CD4-positive, alpha-beta T cell treated with Interleukin-10 for 1 hour (primary cell): Measurements from ENCODE around the gene ATP8B3.

Experiments
- DNase-seq: peaks from one replicate; pipeline ENCODE4 v3.0.0-alpha.2; 2020

Gene ATP8B3

DNA sequence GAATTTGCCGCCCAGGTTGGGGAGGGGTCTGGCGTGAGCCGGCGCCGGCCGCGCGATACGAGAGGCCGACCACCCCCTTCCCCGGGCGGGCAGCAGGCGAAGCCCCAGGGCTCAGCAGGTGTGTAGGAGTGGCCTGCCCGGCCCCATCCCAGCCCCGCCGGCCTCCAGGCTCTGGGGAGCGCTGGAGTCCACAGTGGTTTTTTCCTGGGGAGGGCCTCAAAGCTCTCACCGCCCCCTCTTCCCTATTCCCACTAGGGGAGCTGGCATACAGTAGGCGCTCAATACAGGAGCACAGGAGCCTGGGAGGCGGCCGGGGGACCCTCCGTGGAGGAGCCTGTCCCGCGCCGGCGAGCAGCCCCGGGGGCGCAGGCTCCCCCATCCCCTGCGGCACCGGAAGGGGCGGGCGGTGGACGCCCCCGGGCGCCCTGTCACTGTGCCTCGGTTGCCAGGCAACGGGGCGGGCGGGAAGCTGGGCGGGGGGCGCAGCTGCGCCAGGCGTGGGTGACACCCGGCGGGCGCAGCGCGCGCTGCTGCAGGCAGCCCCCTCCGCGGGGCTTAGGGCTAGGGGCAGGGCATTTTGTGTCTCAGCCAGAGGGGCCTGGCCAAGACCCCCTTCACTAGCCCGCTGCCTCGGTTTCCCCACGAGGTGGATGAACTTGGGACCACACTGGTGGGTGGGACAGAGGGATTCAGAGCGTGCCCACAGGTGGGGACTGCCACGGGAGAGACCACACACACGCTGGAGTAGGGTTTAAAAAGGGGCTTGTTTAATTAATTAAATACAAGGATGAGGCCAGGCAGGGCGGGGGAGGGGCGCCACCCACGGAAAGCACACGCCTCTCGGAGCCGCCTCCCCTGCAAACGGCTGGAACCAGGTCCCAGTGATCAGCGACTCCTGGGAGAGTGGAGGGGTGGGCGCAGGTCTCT is 39.8 kb upstream of the ATP8B3 start:
- peak; percentile 70 for DNase-seq

DNA sequence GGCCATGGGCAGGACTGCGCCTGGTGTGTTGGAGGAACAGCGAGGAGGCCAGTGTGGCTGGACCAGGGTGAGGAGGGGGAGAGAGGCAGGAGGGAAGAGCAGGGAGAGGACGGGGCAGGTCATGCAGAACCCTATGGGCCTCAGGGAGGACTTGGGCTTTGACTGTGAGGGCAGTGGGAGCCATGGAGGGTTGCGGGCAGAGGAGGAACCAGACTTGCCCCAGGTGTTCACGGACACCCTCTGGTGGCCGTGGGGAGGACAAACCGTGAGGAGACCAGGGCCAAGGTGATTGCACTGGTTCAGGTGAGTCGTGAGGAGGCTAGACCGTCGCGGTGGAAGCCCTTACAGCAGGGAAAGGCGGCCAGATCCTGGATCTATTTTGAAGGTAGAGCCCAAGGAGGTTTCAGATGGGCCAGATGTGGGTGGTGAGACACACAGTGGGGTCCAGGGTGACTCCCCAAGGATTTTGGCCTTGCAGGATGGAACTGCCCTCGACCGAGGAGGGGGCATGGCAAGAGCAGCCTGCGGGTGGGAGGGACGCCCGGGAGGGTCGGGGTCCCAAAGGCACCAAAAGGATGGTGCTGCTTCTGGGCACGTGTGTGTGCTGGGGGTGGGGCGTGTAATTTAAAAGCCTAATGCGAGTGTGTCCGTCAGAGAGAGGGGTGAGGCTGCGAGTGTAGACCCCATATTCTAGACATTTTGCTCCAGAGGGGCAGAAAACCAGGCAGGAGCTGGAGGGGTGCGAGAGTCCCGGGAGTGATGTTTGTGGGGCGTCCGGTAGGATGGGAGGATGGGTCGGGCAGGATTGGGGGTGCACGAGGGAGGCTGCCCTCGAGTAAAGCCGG is 39.0 kb upstream of the ATP8B3 start:
- peak; percentile 31 for DNase-seq

DNA sequence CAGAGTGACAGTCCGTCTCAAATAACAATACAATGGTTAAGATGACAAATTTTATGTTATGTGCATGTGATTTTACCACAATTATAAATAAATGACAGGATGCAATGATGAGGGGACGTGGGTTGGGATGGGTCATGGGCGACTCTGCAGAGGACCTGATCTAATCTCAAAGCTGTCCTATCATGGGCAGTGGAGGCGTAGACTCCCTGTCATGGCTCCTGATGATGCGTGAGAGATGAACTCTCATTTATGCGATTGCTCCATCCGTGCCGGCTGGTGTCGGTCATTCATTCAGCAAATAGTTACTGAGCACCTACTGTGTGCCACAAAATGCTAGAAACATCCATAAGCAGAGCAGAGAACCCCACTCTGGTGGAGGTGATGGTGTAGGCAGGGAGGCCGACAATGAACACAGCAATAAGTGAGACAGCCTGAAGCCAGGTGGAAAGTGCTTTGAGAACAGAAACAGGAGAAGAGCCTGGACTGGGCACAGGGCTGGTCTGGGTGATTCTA is 37.9 kb upstream of the ATP8B3 start:
- no peak for DNase-seq

DNA sequence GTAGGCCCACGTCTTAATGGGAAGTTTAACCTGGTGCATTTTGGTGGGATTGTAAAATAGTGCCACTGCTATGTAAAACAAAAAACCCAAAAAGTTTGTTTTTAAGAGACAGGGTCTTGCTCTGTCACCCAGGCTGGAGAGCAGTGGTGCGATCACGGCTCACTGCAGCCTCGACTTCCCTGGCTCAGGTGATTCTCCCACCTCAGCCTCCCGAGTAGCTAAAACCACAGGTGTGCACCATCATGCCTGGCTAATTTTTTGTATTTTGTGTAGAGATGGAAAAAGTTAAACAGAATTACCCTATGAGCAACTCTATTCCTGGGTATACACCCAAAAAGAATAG is 37.0 kb upstream of the ATP8B3 start:
- no peak for DNase-seq

DNA sequence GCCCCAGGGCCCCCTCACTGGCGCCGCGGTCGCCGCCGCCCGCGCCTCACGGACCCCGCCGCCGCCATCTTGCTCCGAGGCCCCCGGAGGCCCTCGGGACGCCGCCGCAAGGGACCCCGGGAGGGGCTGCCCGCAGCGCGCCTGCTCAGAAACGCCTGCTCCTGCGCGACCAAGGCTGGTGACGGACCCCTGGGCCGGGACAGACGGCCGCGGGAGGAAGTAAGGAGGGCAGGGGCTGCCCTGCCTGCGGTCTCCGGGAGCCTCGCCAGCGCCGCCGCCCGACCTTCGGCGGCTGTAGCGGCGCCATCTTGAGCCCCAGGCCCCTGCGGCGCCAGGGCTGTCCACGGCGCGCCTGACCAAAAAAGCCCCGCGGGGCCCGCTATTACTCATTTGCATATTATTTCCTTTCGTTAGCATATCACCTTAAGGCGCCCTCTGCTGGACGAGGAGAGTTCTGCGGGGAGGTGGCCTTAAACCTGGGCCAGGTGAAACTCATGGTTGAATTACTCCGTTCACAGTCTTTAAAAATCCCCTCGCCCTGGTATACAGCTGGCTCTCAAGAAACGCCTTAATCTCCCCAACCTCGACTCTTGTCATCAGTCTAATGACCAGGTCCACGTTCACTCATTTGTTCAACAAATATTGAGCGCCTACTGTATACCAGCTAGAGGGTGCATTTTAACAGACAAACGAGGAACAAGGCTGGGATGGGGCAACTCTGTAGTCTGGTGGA is 36.5 kb upstream of the ATP8B3 start, which contains the start of gene REXO1:
Gene REXO1 (minus strand): TSS at position 85 of the 733 bp plus-strand sequence. CDS start 125 bp downstream, outside the sequence.
- peak; percentile 98 for DNase-seq

DNA sequence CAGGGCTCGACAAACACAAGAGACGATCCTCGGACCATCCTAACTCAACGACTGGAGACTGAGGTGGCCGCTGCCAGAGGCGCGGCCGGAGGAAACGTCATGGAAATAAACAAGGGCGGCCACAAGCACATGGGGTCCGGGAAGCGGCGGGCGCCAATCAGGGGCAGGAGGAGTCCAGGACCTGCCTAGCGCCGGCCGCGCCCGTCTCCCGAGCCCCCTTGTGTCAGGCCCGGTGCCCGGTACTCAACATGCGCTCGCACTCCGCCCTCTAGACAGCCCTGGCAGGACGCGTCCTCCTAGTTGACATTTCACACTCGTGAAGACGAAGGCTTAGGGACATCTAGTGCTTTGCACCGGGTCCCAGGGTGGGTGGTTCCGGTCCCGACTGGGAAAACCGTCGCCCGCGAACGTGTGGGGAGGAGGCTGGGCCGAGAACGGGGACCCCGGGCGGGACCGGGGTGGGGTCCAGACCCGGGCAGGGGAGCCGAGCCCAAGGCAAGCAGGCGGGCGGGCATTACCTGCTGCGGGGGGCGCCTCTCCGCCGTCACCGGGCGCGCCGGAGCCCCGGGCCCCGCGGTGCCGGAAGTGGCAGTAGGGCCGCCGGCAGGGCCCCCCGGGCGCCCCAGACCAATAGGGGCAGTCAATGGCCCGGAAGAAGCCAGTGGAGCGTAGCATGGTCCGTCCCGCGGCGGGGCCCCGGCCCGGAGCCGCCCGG is 35.8 kb upstream of the ATP8B3 start:
- peak; percentile 33 for DNase-seq

DNA sequence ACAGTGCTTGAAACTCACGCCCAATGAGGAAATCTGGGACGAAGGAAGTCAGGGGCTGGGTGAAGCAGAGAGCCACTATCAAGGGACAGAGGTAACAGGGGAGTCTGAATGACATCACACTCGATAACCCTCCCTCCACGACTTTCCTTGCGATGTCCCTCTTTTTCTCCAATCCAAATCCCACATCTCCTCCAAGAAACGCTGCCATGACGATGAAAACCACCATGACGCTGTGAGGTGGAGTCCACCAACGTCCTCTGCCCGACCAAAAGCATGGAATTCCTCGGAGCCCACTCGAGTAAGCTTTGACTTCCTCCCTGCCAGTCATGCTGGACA is 35.2 kb upstream of the ATP8B3 start:
- no peak for DNase-seq

DNA sequence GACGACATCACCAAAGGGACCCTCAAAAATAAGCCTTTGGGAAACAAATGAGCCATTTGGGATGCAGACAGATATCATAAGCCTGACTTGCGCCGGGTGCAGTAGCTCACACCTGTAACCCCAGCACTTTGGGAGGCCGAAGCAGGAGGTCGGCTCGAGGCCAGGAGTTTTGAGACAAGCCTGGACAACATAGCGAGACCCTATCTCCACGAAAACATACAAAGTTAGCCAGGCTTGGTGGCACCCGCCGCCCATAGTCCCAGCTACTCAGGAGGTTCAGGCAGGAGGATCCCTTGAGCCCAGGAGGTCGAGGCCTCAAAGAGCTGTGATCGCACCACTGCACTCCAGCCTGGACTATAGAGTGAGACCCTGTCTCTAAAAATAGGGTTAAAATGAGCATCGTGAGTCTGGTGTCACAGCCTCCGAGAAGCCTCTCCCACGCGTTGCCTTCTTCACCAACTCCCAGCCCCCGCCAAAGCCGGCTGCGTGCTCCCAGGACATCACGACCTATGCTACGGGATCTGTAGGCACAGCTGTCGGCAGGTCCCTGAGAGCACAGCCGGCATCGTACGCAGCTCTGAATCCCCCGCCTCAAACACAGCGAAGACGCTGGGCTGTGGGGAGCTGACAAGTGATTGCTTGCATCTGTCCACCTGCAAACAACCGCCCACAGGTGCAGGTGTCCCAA is 34.6 kb upstream of the ATP8B3 start:
- DNase-seq = no peak

DNA sequence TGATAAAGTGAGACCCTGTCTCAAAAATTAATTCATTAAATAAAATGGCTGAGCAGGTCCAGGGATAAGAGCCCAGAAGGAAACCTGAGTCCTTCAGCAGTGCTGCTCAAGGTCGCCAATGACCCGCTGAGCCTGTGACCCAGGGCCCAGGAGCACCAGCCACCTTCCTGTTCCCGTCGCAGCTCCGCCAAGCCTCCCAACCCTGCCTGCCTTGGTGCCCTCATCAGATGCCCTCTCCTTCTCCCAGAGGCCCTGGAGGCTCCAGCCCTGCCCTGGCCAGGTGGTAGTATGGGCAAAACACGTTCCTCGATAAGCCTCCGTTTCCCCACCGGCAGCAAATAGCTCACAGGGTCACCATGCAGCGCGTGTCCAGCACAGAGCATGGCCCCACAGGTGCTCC is 33.6 kb upstream of the ATP8B3 start:
- no peak for DNase-seq

DNA sequence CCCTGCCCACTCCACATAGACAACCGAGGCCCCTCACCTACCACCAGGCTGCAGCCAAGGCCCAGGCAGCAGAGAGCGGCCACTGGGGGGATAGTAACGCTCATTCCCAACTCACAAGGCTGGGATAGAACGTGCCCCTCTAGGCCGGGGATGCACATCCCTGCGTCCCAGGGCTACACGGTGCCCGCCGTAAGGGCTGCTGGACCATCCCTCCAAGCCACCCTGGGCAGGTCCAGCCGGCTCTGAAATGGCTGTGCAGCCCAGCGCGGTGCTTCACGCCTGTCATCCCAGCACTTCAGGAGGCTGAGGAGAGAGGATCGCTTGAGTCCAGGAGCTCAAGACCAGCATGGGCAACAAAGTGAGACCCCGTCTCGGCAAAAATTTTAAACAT is 33.0 kb upstream of the ATP8B3 start:
- no peak for DNase-seq

DNA sequence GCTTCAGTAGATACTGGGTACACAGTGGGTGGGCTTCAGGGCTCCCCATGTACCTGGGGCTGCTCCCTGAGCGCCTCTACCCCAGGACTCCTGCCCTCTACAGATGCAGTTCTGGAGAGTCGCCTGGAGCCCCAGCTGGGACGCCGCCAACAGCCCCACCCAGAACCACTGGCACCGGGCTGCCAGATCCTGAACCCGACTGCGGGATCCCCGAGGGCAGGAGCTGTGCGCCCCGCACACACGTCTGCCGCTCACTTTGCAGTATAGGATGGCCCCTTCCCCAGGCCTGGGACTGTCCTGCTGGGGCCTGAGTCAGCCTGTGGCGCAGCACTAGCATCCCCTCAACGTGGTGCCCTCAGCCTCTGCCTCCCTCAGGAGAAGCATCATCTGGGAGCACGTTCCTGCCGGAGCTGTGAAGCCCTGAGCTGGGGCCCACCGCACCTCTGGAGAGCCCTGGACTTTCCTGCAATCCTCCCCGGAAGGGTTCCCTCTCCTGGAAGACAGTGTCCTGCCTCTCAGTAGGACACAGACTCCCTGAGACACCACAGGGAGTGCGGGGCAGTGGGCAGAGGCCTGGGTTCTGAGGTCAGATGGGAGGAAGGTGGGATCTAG is 32.5 kb upstream of the ATP8B3 start:
- DNase-seq = no peak

DNA sequence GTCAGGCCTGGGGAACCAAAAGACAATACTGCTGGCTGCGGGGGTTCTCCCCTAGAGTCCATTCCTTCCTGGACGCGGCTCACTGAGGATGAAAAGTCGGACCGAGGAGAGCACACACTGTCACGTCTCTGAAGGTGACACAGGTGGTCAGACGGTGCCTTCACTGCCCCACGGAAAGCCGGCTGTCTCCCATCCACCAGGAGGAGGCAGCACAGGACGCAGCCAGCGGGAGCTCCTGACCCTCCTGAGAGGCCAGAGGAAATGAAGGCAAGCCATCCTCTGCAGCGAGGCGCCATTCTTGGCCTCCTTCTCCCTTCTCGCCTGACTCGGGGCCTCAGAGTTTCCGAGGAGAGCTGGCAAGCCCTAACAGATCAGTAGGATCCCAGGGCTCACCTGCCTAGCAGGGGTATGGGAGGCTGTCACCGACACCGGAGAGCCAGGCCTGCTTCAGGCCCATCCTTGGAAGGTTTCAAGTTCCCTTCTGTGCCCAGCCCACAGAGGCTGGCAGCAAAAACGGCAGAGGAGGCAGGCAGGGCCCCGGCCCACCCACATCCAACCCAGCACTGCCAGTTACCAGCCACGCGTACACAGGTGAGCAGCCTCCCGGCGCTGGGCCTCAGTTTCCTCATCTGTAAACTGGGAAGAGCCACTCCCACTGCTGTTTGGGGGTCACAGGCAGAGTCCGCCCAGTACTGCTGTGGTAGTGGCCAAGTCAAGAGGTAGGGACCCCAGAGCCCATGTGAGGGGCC is 31.7 kb upstream of the ATP8B3 start:
- no peak for DNase-seq

DNA sequence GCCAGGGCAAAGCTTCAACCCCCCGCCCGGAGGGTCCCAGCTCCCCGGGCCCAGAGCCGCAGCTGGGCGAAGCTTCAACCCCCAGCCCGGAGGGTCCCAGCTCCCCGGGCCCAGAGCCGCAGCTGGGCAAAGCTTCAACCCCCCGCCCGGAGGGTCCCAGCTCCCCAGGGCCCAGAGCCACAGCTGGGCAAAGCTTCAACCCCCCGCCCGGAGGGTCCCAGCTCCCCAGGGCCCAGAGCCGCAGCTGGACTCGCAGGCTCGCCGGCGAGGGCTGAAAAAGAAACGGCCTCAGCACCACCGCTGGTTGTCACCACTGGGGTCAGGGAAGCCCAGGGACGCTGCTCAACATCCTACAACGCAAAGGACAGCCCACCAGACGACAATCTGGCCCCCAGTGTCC is 31.0 kb upstream of the ATP8B3 start:
- DNase-seq = no peak

DNA sequence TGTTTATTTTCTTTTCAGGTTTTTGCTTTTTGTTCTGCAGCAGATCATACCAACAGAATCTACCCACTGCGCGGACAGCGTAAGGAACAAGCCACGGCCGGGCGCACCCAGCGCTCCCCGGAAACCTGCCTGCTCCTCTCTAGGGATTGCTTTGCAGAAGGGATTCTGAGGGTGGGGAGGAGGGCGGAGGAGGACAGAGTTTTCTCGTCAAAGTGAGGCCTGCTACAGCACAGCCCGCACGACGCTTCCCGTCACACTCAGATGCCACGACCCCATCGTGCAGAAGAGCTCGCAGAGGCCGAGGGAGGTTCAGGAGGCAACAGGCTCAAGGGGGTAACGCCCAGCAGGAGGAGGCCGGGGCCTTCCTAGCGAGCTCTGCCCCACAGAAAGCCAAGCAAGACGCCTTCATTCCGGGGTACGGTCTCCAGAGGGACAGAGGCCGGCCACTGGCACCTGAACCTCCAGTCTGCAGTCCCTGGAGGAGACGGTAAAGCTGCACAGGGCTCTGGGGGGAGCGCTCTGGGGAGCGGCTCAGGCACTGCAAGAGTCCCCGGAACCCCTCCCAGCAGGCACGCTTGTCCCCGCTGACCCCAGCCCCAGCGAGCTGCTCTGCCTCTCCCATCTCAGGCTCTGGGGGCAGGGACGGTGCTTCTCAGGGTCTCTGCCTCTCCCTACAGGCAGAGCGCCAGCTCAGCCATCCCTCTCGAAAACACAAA is 29.3 kb upstream of the ATP8B3 start:
- no peak for DNase-seq

DNA sequence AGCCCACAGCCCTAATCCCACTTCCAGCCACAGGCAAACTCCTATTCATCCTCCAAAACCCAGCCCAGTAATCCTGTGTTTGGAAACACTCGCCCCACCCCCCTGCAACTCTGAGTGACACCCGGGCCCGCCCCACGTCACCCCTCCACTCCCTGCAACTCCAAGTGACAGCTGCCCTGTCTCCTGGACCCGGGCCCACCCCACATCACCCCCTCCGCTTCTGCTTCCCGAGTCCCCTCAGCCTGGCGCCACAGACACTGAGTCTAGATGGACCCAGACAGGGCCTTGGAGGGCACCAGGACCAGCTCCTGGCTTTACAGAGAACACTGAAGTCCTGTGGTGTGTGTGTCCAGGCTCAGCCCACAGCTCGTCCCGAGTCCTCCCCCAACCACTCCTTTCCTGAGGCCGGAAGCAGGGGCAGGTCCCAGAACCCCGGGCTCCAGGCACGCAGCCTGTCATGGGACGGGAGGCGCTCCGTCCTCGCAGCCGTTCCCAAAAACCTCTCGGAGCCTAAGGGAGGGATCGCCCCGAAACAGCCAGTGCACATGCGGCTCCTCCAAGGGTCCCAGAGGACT is 28.6 kb upstream of the ATP8B3 start:
- no peak for DNase-seq

DNA sequence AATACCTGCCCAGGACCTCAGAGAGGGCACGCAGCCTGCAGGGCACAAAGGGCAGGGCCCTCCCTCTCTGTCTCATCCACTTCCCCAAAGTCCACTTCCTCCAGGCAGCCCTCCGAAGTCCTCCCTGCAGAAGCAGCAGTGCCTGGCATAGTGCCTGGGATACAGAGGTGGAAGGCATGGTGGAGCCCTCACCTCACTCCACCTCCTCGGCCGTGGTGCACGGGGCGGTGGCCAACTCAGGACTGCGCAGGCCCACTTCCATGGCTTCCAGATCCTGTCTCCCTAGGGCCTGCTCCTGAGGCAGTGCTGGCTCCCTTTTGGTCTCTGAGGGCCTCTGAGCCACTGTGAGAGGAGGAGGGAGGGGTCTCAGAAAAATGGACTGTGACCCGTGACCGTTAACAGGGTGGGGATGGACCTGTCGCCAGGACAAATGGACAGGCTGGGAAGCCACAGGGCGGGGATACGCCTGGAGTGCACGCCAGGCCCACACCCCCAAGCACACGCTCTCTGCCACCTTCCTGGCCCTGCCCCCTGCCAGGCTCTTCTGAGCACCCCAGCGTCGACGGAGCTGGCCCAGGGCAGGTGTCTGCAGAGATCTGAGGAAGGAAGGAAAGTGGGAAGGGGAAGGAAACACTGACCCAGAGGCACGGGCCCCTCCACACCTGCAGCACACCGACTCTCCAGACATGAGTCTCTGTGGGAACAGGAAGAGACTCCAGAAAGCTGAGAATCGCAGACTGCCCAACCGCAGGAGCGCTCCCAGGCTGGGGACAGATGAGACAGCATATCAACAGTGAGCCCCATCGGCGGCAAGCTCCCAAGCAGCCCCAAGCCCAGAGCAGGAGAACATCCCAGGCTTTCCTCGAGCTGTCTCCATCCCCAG is 27.8 kb upstream of the ATP8B3 start:
- no peak for DNase-seq

DNA sequence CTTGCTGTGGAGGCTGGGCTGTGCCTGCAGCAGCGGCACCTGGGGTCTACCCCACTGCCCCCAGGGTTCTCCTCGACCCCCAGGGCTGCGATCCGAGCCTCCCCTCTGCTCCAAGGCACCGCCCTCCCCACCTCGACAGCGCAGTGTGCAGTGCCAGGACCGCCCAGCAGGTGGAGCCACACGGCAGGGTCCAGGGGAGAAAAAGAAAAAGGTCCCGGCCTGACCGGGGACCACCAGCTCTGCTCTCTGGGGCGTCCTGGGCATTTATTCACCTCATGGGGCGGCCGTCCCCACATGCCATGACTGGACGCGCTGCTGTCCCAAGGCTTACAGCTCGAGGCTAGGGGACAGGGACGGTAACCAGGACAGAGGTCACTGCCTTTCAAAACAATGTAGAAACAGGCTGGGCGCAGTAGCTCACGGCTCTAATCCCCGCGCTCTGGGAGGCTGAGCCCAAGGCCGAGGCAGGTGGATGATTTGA is 25.6 kb upstream of the ATP8B3 start:
- peak; percentile 61 for DNase-seq

DNA sequence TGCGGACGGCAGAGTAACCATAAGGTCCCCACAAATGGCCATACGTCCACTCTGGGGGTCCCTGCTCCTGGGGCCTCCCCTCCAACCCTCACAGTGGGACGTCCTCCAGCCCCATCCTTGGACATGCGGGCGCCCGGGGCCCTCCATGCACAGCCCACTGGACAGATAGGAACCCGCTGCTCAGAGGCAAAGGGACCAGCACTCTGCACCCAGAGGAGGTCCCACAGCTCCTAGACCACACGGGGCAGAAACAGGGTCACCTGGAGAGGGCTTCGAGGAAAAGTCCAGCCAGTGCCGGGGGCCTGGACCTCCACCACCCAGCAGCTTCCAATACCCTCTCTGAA is 25.1 kb upstream of the ATP8B3 start:
- no peak for DNase-seq
